H1 (cell line): ENCODE data around the gene RSPO3.

Experiments
- BRCA1 ChIP-seq: IDR thresholded peaks from 2 replicates; pipeline ENCODE4 v1.6.1; 2012; ENCODE audit warnings: low read depth, low read length, improper control_type of control experiment
- KDM4A ChIP-seq: IDR thresholded peaks from one replicate; pipeline ENCODE4 v1.7.1; 2012; ENCODE audit warnings: low read depth, mild to moderate bottlenecking, moderate library complexity, low read length, inconsistent platforms; ENCODE audit not compliant: severe bottlenecking
- POLR2A ChIP-seq, 2 experiments: IDR thresholded peaks; 1 replicate in 1 of 2; 2 replicates in 1 of 2; pipeline ENCODE4 v1.6.1; 2011; ENCODE audit warnings: low read depth in 2 of 2, low read length in 2 of 2, mild to moderate bottlenecking in 2 of 2; ENCODE audit errors: control extremely low read depth in 1 of 2
- POLR2AphosphoS5 ChIP-seq: IDR thresholded peaks from 2 replicates; pipeline ENCODE4 v1.6.1; 2011; ENCODE audit warnings: low read depth, low read length
- SIN3A ChIP-seq, 2 experiments: IDR thresholded peaks in 1 of 2; conservative IDR thresholded peaks in 1 of 2; 2 replicates each; pipeline ENCODE4 v1.6.1; 2011 to 2012; ENCODE audit warnings: low read length in 2 of 2, improper control_type of control experiment in 1 of 2, low read depth in 1 of 2, mild to moderate bottlenecking in 1 of 2
- SIX5 ChIP-seq: IDR thresholded peaks from 2 replicates; pipeline ENCODE4 v1.6.1; 2011; ENCODE audit warnings: mild to moderate bottlenecking, low read depth, low read length
- YY1 ChIP-seq: IDR thresholded peaks from 2 replicates; pipeline ENCODE4 v1.6.1; 2011; ENCODE audit warnings: low read depth, mild to moderate bottlenecking, low read length
- TF ChIP-seq, protein P1 (sequence below), 3 experiments: IDR thresholded peaks; 1 replicate in 2 of 3; 2 replicates in 1 of 3; pipeline versions ENCODE4 v1.5.1 to v1.6.1; 2011; ENCODE audit warnings: low read length in 3 of 3, mild to moderate bottlenecking in 3 of 3, inconsistent platforms in 2 of 3, low read depth in 1 of 3, moderate library complexity in 1 of 3; ENCODE audit not compliant: insufficient read depth in 1 of 3; ENCODE audit errors: control extremely low read depth in 1 of 3
- TF ChIP-seq, protein P2 (sequence below): IDR thresholded peaks from 2 replicates; pipeline ENCODE4 v1.6.1; 2011; ENCODE audit warnings: low read depth, mild to moderate bottlenecking, low read length; ENCODE audit not compliant: insufficient read depth
- TF ChIP-seq, protein P3 (sequence below): IDR thresholded peaks from 2 replicates; pipeline ENCODE4 v1.6.1; 2012; ENCODE audit warnings: inconsistent platforms

GRCh38 chr6:127225497-127225896 is 107.0 kb downstream of the RSPO3 start:
- TF ChIP-seq YY1 (no peak), BRCA1 (no peak), POLR2AphosphoS5 (no peak), KDM4A (no peak), SIX5 (no peak), POLR2A (IDR thresholded peaks at IDR 0.05; ENCODE audit: control extremely low read depth in 1 of 2, low read depth in 2 of 2, low read length in 2 of 2) (no peak), SIN3A (conservative IDR thresholded peaks at IDR 0.05 in 1 of 2, IDR thresholded peaks at IDR 0.05 in 1 of 2; ENCODE audit: low read depth in 1 of 2, low read length in 2 of 2) (no peak)
- TF ChIP-seq, protein P1, sequence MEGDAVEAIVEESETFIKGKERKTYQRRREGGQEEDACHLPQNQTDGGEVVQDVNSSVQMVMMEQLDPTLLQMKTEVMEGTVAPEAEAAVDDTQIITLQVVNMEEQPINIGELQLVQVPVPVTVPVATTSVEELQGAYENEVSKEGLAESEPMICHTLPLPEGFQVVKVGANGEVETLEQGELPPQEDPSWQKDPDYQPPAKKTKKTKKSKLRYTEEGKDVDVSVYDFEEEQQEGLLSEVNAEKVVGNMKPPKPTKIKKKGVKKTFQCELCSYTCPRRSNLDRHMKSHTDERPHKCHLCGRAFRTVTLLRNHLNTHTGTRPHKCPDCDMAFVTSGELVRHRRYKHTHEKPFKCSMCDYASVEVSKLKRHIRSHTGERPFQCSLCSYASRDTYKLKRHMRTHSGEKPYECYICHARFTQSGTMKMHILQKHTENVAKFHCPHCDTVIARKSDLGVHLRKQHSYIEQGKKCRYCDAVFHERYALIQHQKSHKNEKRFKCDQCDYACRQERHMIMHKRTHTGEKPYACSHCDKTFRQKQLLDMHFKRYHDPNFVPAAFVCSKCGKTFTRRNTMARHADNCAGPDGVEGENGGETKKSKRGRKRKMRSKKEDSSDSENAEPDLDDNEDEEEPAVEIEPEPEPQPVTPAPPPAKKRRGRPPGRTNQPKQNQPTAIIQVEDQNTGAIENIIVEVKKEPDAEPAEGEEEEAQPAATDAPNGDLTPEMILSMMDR (IDR thresholded peaks at IDR 0.05; ENCODE audit: control extremely low read depth in 1 of 3, insufficient read depth in 1 of 3, low read depth in 1 of 3, low read length in 3 of 3): no peak
- TF ChIP-seq, protein P2, sequence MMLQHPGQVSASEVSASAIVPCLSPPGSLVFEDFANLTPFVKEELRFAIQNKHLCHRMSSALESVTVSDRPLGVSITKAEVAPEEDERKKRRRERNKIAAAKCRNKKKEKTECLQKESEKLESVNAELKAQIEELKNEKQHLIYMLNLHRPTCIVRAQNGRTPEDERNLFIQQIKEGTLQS: no peak
- TF ChIP-seq, protein P3, sequence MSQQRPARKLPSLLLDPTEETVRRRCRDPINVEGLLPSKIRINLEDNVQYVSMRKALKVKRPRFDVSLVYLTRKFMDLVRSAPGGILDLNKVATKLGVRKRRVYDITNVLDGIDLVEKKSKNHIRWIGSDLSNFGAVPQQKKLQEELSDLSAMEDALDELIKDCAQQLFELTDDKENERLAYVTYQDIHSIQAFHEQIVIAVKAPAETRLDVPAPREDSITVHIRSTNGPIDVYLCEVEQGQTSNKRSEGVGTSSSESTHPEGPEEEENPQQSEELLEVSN: no peak
